Measurements from ENCODE around the gene ZNF487.

DNA sequence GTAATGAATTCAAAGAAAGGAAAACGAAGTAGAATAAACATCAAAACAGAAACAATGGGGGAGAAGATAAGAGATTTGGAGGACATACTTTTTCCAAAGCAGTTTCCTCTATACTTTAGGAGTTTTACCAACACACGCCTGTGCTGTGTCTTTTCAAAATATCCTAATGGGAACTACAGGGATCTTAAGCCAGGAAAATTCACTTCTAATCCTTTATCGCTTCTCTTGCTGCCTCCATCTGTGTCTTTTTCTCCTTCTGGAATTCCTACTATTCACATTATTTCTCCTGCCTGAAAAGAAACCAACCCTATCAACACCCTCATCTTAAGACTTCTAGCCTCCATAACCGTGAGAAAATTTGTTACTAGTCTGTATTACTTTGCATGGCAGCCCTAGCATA lies 34.7 kb upstream of the ZNF487 start:
- TF ChIP-seq YY1 (IDR thresholded peaks at IDR 0.05; ENCODE audit: extremely low read depth, insufficient replicate concordance, low read depth, low read length) = no peak
- TF ChIP-seq, protein P1, sequence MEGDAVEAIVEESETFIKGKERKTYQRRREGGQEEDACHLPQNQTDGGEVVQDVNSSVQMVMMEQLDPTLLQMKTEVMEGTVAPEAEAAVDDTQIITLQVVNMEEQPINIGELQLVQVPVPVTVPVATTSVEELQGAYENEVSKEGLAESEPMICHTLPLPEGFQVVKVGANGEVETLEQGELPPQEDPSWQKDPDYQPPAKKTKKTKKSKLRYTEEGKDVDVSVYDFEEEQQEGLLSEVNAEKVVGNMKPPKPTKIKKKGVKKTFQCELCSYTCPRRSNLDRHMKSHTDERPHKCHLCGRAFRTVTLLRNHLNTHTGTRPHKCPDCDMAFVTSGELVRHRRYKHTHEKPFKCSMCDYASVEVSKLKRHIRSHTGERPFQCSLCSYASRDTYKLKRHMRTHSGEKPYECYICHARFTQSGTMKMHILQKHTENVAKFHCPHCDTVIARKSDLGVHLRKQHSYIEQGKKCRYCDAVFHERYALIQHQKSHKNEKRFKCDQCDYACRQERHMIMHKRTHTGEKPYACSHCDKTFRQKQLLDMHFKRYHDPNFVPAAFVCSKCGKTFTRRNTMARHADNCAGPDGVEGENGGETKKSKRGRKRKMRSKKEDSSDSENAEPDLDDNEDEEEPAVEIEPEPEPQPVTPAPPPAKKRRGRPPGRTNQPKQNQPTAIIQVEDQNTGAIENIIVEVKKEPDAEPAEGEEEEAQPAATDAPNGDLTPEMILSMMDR (IDR thresholded peaks at IDR 0.05 in 2 of 3, conservative IDR thresholded peaks at IDR 0.05 in 1 of 3; ENCODE audit: borderline replicate concordance in 1 of 3, insufficient read depth in 1 of 3, low read depth in 2 of 3, low read length in 2 of 3) = no peak
- no peak for TF ChIP-seq EZH2 (IDR thresholded peaks at IDR 0.05)
- no peak for TF ChIP-seq POLR2A (IDR thresholded peaks at IDR 0.05; ENCODE audit: borderline replicate concordance, extremely low read depth, insufficient read depth, insufficient read length)
- TF ChIP-seq, protein P2, sequence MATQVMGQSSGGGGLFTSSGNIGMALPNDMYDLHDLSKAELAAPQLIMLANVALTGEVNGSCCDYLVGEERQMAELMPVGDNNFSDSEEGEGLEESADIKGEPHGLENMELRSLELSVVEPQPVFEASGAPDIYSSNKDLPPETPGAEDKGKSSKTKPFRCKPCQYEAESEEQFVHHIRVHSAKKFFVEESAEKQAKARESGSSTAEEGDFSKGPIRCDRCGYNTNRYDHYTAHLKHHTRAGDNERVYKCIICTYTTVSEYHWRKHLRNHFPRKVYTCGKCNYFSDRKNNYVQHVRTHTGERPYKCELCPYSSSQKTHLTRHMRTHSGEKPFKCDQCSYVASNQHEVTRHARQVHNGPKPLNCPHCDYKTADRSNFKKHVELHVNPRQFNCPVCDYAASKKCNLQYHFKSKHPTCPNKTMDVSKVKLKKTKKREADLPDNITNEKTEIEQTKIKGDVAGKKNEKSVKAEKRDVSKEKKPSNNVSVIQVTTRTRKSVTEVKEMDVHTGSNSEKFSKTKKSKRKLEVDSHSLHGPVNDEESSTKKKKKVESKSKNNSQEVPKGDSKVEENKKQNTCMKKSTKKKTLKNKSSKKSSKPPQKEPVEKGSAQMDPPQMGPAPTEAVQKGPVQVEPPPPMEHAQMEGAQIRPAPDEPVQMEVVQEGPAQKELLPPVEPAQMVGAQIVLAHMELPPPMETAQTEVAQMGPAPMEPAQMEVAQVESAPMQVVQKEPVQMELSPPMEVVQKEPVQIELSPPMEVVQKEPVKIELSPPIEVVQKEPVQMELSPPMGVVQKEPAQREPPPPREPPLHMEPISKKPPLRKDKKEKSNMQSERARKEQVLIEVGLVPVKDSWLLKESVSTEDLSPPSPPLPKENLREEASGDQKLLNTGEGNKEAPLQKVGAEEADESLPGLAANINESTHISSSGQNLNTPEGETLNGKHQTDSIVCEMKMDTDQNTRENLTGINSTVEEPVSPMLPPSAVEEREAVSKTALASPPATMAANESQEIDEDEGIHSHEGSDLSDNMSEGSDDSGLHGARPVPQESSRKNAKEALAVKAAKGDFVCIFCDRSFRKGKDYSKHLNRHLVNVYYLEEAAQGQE (IDR thresholded peaks at IDR 0.05; ENCODE audit: low read depth) = no peak
- TF ChIP-seq, protein P3, sequence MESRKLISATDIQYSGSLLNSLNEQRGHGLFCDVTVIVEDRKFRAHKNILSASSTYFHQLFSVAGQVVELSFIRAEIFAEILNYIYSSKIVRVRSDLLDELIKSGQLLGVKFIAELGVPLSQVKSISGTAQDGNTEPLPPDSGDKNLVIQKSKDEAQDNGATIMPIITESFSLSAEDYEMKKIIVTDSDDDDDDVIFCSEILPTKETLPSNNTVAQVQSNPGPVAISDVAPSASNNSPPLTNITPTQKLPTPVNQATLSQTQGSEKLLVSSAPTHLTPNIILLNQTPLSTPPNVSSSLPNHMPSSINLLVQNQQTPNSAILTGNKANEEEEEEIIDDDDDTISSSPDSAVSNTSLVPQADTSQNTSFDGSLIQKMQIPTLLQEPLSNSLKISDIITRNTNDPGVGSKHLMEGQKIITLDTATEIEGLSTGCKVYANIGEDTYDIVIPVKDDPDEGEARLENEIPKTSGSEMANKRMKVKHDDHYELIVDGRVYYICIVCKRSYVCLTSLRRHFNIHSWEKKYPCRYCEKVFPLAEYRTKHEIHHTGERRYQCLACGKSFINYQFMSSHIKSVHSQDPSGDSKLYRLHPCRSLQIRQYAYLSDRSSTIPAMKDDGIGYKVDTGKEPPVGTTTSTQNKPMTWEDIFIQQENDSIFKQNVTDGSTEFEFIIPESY (IDR thresholded peaks at IDR 0.05; ENCODE audit: extremely low read depth, insufficient replicate concordance, low read length) = no peak
- TF ChIP-seq ZNF274 (IDR thresholded peaks at IDR 0.05; ENCODE audit: low read depth, low read length) = no peak

Data from HCT116 (cell line).